ENCODE measurements around the gene HIBADH.

The HIBADH gene

DNA sequence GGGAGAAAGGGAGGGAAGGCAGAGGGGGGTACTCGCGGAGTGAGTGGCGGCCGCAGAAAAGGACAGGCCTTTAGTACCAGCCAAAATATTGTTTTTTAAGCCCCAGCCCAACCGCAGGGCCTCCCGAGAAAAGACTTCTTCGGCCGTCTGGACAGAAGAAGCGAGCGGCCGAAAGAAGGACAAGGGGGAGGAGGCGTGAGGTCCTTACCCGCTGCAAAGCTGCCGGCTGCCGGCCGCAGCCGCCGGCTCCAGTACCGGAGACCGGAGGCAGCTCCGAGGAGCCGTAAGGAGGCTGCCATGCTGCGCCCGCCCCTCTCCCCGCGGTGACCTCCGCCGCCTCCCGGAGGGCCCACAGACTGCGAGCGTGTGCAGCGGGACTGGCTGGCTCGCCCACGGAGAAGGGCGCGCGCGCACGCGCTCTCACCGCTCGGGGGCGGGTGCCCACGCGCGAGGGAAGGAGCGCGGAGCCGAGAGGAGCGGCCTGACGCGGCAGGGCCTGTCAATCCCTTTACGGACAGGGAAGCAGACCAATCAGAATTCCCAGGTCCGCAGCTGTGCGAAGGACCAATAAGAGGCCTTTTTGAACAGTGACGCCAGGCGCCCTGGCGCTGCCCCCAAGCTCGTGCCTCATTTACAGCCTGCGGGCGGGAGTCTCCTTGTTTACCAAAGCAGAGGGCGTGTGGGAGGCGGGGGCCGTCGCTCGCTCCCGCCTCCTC, at the start of gene HIBADH (continued):
- TF ChIP-seq SP3 (tag by site-specific recombination; IDR thresholded peaks at IDR 0.05) = peak; percentile 87
- TF ChIP-seq TCF7L2 (IDR thresholded peaks at IDR 0.05; ENCODE audit: borderline replicate concordance, low read depth, low read length) = no peak
- TF ChIP-seq PATZ1 (tag by site-specific recombination; IDR thresholded peaks at IDR 0.05) = peak; percentile 75
- TF ChIP-seq PRDM2 (tag by site-specific recombination; IDR thresholded peaks at IDR 0.05; ENCODE audit: borderline replicate concordance) = no peak
- TF ChIP-seq ZNF843 (tag by site-specific recombination; IDR thresholded peaks at IDR 0.05) = peak; percentile 28; the same call in 1 of the 2 replicates
- TF ChIP-seq ZSCAN4 (tag by site-specific recombination; IDR thresholded peaks at IDR 0.05) = peak; percentile 46; the same call in 1 of the 2 replicates
- TF ChIP-seq ZNF658 (tag by site-specific recombination; IDR thresholded peaks at IDR 0.05) = no peak
- TF ChIP-seq KLF16 (tag by site-specific recombination; IDR thresholded peaks at IDR 0.05) = peak; percentile 57
- TF ChIP-seq ZNF398 (tag by site-specific recombination; IDR thresholded peaks at IDR 0.05) = peak; percentile 65
- TF ChIP-seq ZFP41 (tag by site-specific recombination; IDR thresholded peaks at IDR 0.05; ENCODE audit: borderline replicate concordance) = no peak
- TF ChIP-seq ZNF510 (tag by site-specific recombination; IDR thresholded peaks at IDR 0.05; ENCODE audit: insufficient replicate concordance) = no peak

- no peak overlapping the region for H3K4me3 ChIP-seq (ENCODE audit: low read depth, low read length)
- no peak overlapping the region for H3K27ac ChIP-seq (ENCODE audit: extremely low read depth, low read depth, low read length)
- no peaks in the 10 kb centered on the region for H3K36me3 ChIP-seq (ENCODE audit: control insufficient read depth in 2 of 2, insufficient read depth in 1 of 2, low read length in 2 of 2)
- no peaks in the 10 kb centered on the region for H3K4me1 ChIP-seq (ENCODE audit: control insufficient read depth, insufficient read depth, low read length)
- H3K9me3 ChIP-seq (ENCODE audit: control insufficient read depth, insufficient read depth, low read depth, low read length) = no peaks in the 10 kb centered on the region
- ChIA-PET POLR2A (no interaction called here), CTCF (no interaction called here)
- TF ChIP-seq ZNF362 (tag by site-specific recombination; IDR thresholded peaks at IDR 0.05) (no peak), ZNF23 (tag by site-specific recombination; IDR thresholded peaks at IDR 0.05; ENCODE audit: borderline replicate concordance) (no peak), SALL2 (tag by site-specific recombination; IDR thresholded peaks at IDR 0.05; ENCODE audit: borderline replicate concordance) (no peak), ZFP3 (tag by site-specific recombination; IDR thresholded peaks at IDR 0.05; ENCODE audit: low read depth) (no peak)
- TF ChIP-seq, protein P1, sequence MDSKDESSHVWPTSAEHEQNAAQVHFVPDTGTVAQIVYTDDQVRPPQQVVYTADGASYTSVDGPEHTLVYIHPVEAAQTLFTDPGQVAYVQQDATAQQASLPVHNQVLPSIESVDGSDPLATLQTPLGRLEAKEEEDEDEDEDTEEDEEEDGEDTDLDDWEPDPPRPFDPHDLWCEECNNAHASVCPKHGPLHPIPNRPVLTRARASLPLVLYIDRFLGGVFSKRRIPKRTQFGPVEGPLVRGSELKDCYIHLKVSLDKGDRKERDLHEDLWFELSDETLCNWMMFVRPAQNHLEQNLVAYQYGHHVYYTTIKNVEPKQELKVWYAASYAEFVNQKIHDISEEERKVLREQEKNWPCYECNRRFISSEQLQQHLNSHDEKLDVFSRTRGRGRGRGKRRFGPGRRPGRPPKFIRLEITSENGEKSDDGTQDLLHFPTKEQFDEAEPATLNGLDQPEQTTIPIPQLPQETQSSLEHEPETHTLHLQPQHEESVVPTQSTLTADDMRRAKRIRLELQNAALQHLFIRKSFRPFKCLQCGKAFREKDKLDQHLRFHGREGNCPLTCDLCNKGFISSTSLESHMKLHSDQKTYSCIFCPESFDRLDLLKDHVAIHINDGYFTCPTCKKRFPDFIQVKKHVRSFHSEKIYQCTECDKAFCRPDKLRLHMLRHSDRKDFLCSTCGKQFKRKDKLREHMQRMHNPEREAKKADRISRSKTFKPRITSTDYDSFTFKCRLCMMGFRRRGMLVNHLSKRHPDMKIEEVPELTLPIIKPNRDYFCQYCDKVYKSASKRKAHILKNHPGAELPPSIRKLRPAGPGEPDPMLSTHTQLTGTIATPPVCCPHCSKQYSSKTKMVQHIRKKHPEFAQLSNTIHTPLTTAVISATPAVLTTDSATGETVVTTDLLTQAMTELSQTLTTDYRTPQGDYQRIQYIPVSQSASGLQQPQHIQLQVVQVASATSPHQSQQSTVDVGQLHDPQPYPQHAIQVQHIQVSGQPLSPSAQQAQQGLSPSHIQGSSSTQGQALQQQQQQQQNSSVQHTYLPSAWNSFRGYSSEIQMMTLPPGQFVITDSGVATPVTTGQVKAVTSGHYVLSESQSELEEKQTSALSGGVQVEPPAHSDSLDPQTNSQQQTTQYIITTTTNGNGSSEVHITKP (tag by site-specific recombination; IDR thresholded peaks at IDR 0.05) = no peak
These were observed 49.5 kb upstream of the HIBADH start for GRCh38 chr7:27712217-27712616.

Data from HEK293 (cell line).